NCI-H446 (cell line): ENCODE data around the gene TEKT1.
A peak's percentile ranks its signal among the peaks of the same experiment; 100 is the strongest.
"Not testable (repeated sequence)": the region's sequence is repeated elsewhere in the genome, so short reads cannot be mapped to it uniquely, and the experiment has no call there.

Experiments
- DNase-seq, 2 experiments: peaks; one replicate each; lab custom pipeline; 2025; lab: John Stamatoyannopoulos, UW

The TEKT1 gene

GRCh38 chr17:6831661-6832263, at the start of gene TEKT1:
TSS of gene TEKT1 (minus strand) at chr17:6831729. CDS start at chr17:6830376, 1,353 bp downstream.
- no peak for DNase-seq

GRCh38 chr17:6879221-6879975, 47.9 kb upstream of the TEKT1 start:
- not testable (repeated sequence) for DNase-seq

- not testable (repeated sequence) for DNase-seq
Measured at GRCh38 chr17:6875276-6875675, 43.7 kb upstream of the TEKT1 start.

- no peak for DNase-seq
Measured at GRCh38 chr17:6872936-6873335, 41.4 kb upstream of the TEKT1 start.

- DNase-seq, result no peak
Measured at GRCh38 chr17:6870841-6871240, 39.3 kb upstream of the TEKT1 start.

GRCh38 chr17:6868582-6868981, 37.1 kb upstream of the TEKT1 start:
- no peak for DNase-seq

GRCh38 chr17:6867849-6868248, 36.3 kb upstream of the TEKT1 start:
- DNase-seq, result no peak

- no peak for DNase-seq
Measured at GRCh38 chr17:6862825-6863224, 31.3 kb upstream of the TEKT1 start.

DNA sequence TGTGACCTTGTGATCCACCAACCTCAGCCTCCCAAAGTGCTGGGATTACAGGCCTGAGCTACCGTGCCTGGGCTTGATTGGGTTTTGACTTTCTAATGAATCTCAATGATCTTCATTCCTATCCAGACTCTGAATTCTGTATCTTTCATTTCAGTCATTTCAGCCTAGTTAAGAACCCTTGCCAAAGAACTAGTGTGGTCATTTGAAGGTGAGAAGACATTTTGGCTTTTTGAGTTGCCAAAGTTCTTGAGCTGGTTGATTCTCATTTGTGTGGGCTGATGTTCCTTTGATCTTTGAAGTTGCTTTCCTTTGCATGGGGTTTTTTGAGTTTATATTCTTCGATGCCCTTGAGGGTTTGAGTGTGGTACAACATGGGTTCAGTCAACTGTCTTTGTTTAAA, 30.6 kb upstream of the TEKT1 start:
- DNase-seq, result no peak

- no peak for DNase-seq
Measured at GRCh38 chr17:6857904-6858303, 26.4 kb upstream of the TEKT1 start.

DNA sequence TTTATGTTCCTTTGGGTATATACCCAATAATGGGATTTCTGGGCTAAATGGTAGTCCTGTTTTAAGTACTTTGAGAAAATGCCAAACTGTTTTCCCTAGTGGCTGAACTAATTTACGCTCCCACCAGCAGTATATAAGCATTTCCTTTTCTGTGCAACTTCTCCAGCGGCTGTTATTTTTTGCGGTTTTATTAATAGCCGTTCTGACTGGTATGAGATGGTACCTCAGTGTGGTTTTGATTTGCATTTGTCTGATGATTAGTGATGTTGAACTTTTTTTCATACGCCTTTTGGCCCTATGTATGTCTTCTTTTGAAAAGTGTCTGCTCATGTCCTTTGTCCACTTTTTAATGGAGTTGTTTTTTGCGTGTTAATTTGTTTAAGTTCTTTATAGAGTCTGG, 25.8 kb upstream of the TEKT1 start:
- no peak for DNase-seq

GRCh38 chr17:6856051-6856450, 24.5 kb upstream of the TEKT1 start:
- no peak for DNase-seq

GRCh38 chr17:6853764-6854442, 22.4 kb upstream of the TEKT1 start:
- no peak for DNase-seq

- not testable (repeated sequence) for DNase-seq
Measured at GRCh38 chr17:6848545-6849179, 17.1 kb upstream of the TEKT1 start.

GRCh38 chr17:6846138-6846537, 14.6 kb upstream of the TEKT1 start:
- DNase-seq, result not testable (repeated sequence)

- DNase-seq, result not testable (repeated sequence)
Measured at GRCh38 chr17:6844406-6844805, 12.9 kb upstream of the TEKT1 start.

DNA sequence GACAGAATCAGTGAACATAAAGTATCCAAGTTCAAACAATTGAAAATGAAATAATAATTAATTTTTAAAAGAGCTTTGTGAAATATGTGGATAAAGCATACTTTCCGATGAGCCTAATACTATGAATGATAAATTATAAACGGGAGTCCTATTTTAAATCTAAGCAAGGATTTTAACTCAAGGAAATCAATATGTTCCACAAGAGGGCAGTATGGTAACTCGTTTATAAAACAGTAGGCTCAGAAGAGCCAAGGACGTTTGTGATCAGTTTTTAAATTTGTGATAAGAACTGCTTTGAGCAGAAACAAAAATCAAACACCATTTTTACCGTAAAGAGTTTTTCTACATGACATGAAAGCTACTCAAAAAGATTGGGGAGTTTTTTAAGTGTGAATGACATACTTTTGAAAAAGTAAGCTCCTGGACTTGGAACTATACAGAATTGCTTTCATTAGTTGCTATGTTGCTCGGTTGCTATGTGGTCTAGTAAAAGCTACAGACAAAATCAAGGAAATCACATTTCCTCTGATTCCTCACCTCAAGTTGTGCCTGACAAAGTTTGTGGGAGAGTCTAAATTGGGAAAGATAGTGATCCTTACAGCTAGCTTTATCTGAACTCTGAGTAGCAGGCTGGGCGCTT, 11.8 kb upstream of the TEKT1 start:
- peak in 1 of 2 experiments; percentile 48 for DNase-seq

- not testable (repeated sequence) for DNase-seq
Measured at GRCh38 chr17:6841769-6842168, 10.2 kb upstream of the TEKT1 start.

DNA sequence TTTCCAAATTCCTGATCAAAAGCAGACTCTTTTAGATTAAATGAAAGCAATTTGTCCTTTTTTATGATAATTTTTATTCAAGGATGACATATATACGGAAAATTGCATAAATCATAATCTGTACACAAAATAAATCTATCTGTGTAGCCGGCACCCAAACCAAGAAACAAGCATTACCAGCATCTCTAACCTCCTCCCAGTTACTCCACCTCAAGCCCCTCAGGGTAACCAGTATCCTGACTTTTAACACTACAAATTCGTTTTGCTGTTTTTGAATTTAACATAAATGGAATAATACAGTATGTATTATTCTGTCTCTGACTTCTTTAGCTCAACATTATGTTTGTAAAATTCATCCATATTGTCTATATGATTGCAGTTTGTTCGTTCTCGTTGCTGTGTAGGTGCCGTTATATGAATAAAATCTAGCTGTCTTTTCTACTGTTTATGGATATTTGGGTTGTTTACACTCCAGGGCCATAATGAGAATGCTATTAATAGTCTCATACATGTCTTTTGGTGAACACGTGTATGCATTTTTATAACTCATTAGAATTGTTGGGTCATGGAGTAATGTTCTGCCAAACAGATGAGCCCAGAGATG, 1.0 kb downstream of the TEKT1 start:
- DNase-seq, result no peak

- no peak for DNase-seq
Measured at GRCh38 chr17:6823011-6823442, 8.5 kb downstream of the TEKT1 start.

DNA sequence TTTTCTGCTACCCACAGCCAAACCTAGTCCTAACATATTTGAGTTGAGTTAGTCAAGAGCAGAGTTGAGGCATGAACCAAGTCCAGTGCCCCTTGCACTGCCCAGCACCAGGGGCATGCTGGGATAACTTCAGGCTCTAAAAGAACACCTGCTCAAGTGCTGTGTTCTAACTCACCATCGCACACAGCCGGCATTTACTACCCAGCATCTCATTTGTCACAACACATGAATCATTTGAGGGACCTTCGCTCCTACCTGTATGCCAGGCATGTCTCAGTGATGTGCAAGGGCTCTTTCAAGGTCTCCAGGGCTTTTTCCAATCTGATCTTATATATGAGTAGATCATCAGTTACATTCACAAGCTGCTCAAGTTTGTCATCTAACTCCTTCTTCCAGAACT, 12.6 kb downstream of the TEKT1 start:
- DNase-seq, result no peak

- not testable (repeated sequence) for DNase-seq
Measured at GRCh38 chr17:6816368-6816767, 15.2 kb downstream of the TEKT1 start.
